D721Med (cell line): ENCODE results near the gene KRT74.

ENCODE experiments used
- DNase-seq: peaks from one replicate; pipeline ENCODE4 v3.0.0; 2011; ENCODE audit warnings: low spot score; ENCODE audit not compliant: insufficient read length
- FAIRE-seq: peaks from 2 replicates; lab custom pipeline; 2011; peaks lifted over from hg19 to GRCh38; lab: Jason Lieb, UNC
- CTCF ChIP-seq: IDR thresholded peaks from 2 replicates; pipeline ENCODE4 v1.5.1; 2012; ENCODE audit warnings: mild to moderate bottlenecking, control low read depth; ENCODE audit not compliant: insufficient read depth; ENCODE audit errors: missing control alignments

Gene KRT74

GRCh38 chr12:52590021-52590420 is 16.4 kb upstream of the KRT74 start:
- DNase-seq: no peak
- no peak for FAIRE-seq
- no peak for TF ChIP-seq CTCF

GRCh38 chr12:52587563-52587962 is 13.9 kb upstream of the KRT74 start:
- DNase-seq (no peak), FAIRE-seq (no peak)
- no peak for TF ChIP-seq CTCF

GRCh38 chr12:52585946-52586345 is 12.3 kb upstream of the KRT74 start:
- TF ChIP-seq CTCF: no peak
- FAIRE-seq: no peak
- DNase-seq: no peak

GRCh38 chr12:52585066-52585465 is 11.4 kb upstream of the KRT74 start:
- no peak for FAIRE-seq
- TF ChIP-seq CTCF: no peak
- no peak for DNase-seq

- no peak for TF ChIP-seq CTCF
These were observed 10.6 kb upstream of the KRT74 start for GRCh38 chr12:52584156-52584682.

GRCh38 chr12:52582971-52583456 is 9.4 kb upstream of the KRT74 start:
- TF ChIP-seq CTCF: peak; percentile 68
- FAIRE-seq: no peak
- DNase-seq: no peak

More at GRCh38 chr12:52584156-52584682, 10.6 kb upstream of the KRT74 start:
- FAIRE-seq (no peak), DNase-seq (no peak)

GRCh38 chr12:52582486-52582885 is 8.8 kb upstream of the KRT74 start:
- FAIRE-seq: no peak
- no peak for TF ChIP-seq CTCF
- no peak for DNase-seq
